Measurements from ENCODE around the gene PLA2G4A.

Gene PLA2G4A

GRCh38 chr1:186882372-186883134 lies 53.8 kb downstream of the PLA2G4A start:
- no peak for DNase-seq (ENCODE audit: low read depth)
- no peak overlapping the region for H3K4me3 ChIP-seq (ENCODE audit: low read depth, low read length)
- no peak for TF ChIP-seq CTCF (IDR thresholded peaks at IDR 0.05; ENCODE audit: low read depth, low read length, missing control alignments)

- H3K4me3 ChIP-seq (ENCODE audit: low read depth, low read length) = no peak overlapping the region
- DNase-seq (ENCODE audit: low read depth) = no peak
Measured at GRCh38 chr1:186884251-186884650, 55.5 kb downstream of the PLA2G4A start.

GRCh38 chr1:186887203-186887602 lies 58.5 kb downstream of the PLA2G4A start:
- no peak overlapping the region for H3K4me3 ChIP-seq (ENCODE audit: low read depth, low read length)
- no peak for DNase-seq (ENCODE audit: low read depth)
- no peak for TF ChIP-seq CTCF (IDR thresholded peaks at IDR 0.05; ENCODE audit: low read depth, low read length, missing control alignments)

More at GRCh38 chr1:186884251-186884650, 55.5 kb downstream of the PLA2G4A start:
- TF ChIP-seq CTCF (IDR thresholded peaks at IDR 0.05; ENCODE audit: low read depth, low read length, missing control alignments) = no peak

- H3K4me3 ChIP-seq (ENCODE audit: low read depth, low read length) = no peak overlapping the region
- DNase-seq (ENCODE audit: low read depth) = no peak
- TF ChIP-seq CTCF (IDR thresholded peaks at IDR 0.05; ENCODE audit: low read depth, low read length, missing control alignments) = no peak
Measured at GRCh38 chr1:186888367-186888766, 59.6 kb downstream of the PLA2G4A start.

GRCh38 chr1:186892936-186893335 lies 64.2 kb downstream of the PLA2G4A start:
- DNase-seq (ENCODE audit: low read depth) = no peak
- no peak for TF ChIP-seq CTCF (IDR thresholded peaks at IDR 0.05; ENCODE audit: low read depth, low read length, missing control alignments)
- H3K4me3 ChIP-seq (ENCODE audit: low read depth, low read length) = no peak overlapping the region

GRCh38 chr1:186894415-186894814 lies 65.7 kb downstream of the PLA2G4A start:
- no peak for TF ChIP-seq CTCF (IDR thresholded peaks at IDR 0.05; ENCODE audit: low read depth, low read length, missing control alignments)
- H3K4me3 ChIP-seq (ENCODE audit: low read depth, low read length) = no peak overlapping the region

GRCh38 chr1:186896211-186896610 lies 67.5 kb downstream of the PLA2G4A start:
- TF ChIP-seq CTCF (IDR thresholded peaks at IDR 0.05; ENCODE audit: low read depth, low read length, missing control alignments) = no peak
- DNase-seq (ENCODE audit: low read depth) = no peak
- H3K4me3 ChIP-seq (ENCODE audit: low read depth, low read length) = no peak overlapping the region

More at GRCh38 chr1:186894415-186894814, 65.7 kb downstream of the PLA2G4A start:
- no peak for DNase-seq (ENCODE audit: low read depth)

All from GM12864 (cell line).